B cell (primary cell): ENCODE data around the gene AIG1. TPM values are rescaled to one million over a fixed set of nuclear protein-coding genes. Genes with fewer than 3 reads are reported as not detected.

Experiments
- ATAC-seq: fragments of 200-7000 bp; cut with Tn5 transposase; one replicate; pipeline ENCODE4 v1.10.0; 2021; ENCODE audit warnings: low read depth, mild to moderate bottlenecking, moderate number of reproducible peaks, moderate library complexity
- CTCF ChIA-PET: fragments of 350-600 bp; sonication (Branson Sonifier 250); formaldehyde crosslinking; loops from one replicate; lab custom pipeline; 2021; ENCODE audit warnings: antibody characterized with exemption, inconsistent platforms; lab: Charles Lee
- POLR2A ChIA-PET: fragments of 350-600 bp; sonication (Branson Sonifier 250); formaldehyde crosslinking; loops from one replicate; lab custom pipeline; 2021; ENCODE audit warnings: antibody characterized with exemption; lab: Charles Lee
- DNase-seq: peaks from one replicate; pipeline ENCODE4 v3.0.0; 2013
- H2AFZ ChIP-seq: 2 replicates; pipeline ENCODE4 v1.6.1; 2012; ENCODE audit warnings: mild to moderate bottlenecking, low read depth, low read length; ENCODE audit not compliant: insufficient read depth, poor library complexity, severe bottlenecking
- H3K27ac ChIP-seq, 2 donors: 1 replicate in 1 of 2; 2 replicates in 1 of 2; pipeline ENCODE4 v1.5.1; 2012 to 2013; ENCODE audit warnings: low read length in 2 of 2, mild to moderate bottlenecking in 2 of 2, moderate library complexity in 1 of 2
- H3K27me3 ChIP-seq, 4 experiments: fragments of 200-600 bp in 1 of 4; sonication (generic) in 1 of 4; replicated peaks in 1 of 4; 1 replicate in 2 of 4; 2 replicates in 2 of 4; pipeline versions ENCODE4 v1.6.1 to v1.7.0; 2013 to 2016; ENCODE audit warnings: low read length in 3 of 4, mild to moderate bottlenecking in 2 of 4, mixed read lengths in 1 of 4, moderate library complexity in 1 of 4; ENCODE audit not compliant: insufficient read depth in 4 of 4, control insufficient read depth in 3 of 4; ENCODE audit errors: control extremely low read depth in 1 of 4
- H3K36me3 ChIP-seq, 2 experiments: replicated peaks in 1 of 2; 1 replicate in 1 of 2; 2 replicates in 1 of 2; pipeline versions ENCODE4 v1.6.1 to v1.7.1; 2013; ENCODE audit warnings: low read length in 1 of 2; ENCODE audit not compliant: insufficient read depth in 2 of 2, control insufficient read depth in 1 of 2; ENCODE audit errors: control extremely low read depth in 1 of 2, extremely low read depth in 1 of 2
- H3K4me1 ChIP-seq, 2 donors: fragments of 200-600 bp in 1 of 2; sonication (generic) in 1 of 2; 1 replicate in 1 of 2; 2 replicates in 1 of 2; pipeline versions ENCODE4 v1.5.1 to v1.6.1; 2013 to 2017; ENCODE audit warnings: low read length in 2 of 2; ENCODE audit not compliant: control insufficient read depth in 2 of 2, insufficient read depth in 2 of 2
- H3K4me2 ChIP-seq: replicated peaks from 2 replicates; pipeline ENCODE3; 2012; ENCODE audit warnings: mild to moderate bottlenecking, low read depth, low read length; ENCODE audit not compliant: poor library complexity, severe bottlenecking
- H3K4me3 ChIP-seq, 5 experiments: fragments of 200-600 bp in 1 of 5; sonication (generic) in 1 of 5; 1 replicate in 3 of 5; 2 replicates in 2 of 5; pipeline versions ENCODE4 v1.5.1 to v1.7.0; 2011 to 2016; ENCODE audit warnings: low read length in 4 of 5, mild to moderate bottlenecking in 4 of 5, low read depth in 2 of 5, control low read depth in 1 of 5, moderate library complexity in 1 of 5; ENCODE audit not compliant: insufficient read depth in 1 of 5; ENCODE audit errors: control extremely low read depth in 1 of 5, extremely low read depth in 1 of 5
- H3K79me2 ChIP-seq: fragments of 200-600 bp; sonication (generic); one replicate; pipeline ENCODE4 v1.6.0; 2016; ENCODE audit warnings: low read length; ENCODE audit not compliant: control insufficient read depth, insufficient read depth
- H3K9ac ChIP-seq: fragments of 200-600 bp; sonication (generic); 2 replicates; pipeline ENCODE4 v1.6.1; 2017; ENCODE audit warnings: mild to moderate bottlenecking, low read length, moderate library complexity
- H3K9me3 ChIP-seq, 3 donors: one replicate each; pipeline versions ENCODE4 v1.6.1 to v1.7.1; 2013; ENCODE audit warnings: low read length in 2 of 3; ENCODE audit not compliant: control insufficient read depth in 2 of 3, insufficient read depth in 1 of 3; ENCODE audit errors: control extremely low read depth in 1 of 3
- H4K20me1 ChIP-seq: 2 replicates; pipeline ENCODE4 v1.6.0; 2012; ENCODE audit warnings: mild to moderate bottlenecking, low read length; ENCODE audit not compliant: insufficient read depth, control insufficient read depth, poor library complexity, severe bottlenecking
- H3K27ac Mint-ChIP-seq: one replicate; pipeline ENCODE4 v1.8.0; 2021; ENCODE audit warnings: mixed read lengths
- H3K27me3 Mint-ChIP-seq: one replicate; pipeline ENCODE4 v1.8.0; 2021; ENCODE audit warnings: mixed read lengths
- H3K4me1 Mint-ChIP-seq: one replicate; pipeline ENCODE4 v1.8.0; 2021; ENCODE audit warnings: mixed read lengths
- H3K4me3 Mint-ChIP-seq: one replicate; pipeline ENCODE4 v1.8.0; 2021; ENCODE audit warnings: mixed read lengths
- H3K9me3 Mint-ChIP-seq: one replicate; pipeline ENCODE4 v1.8.0; 2022; ENCODE audit warnings: mixed read lengths; ENCODE audit not compliant: insufficient read depth
- EZH2 ChIP-seq: IDR thresholded peaks from 2 replicates; pipeline ENCODE4 v1.6.1; 2012; ENCODE audit warnings: borderline replicate concordance, low read depth, mild to moderate bottlenecking, moderate library complexity, low read length; ENCODE audit not compliant: insufficient read depth, poor library complexity, severe bottlenecking
- WGBS: methylation state at CpG from one replicate; pipeline ENCODE4 v1.1.5; 2013; ENCODE audit warnings: missing lambda C conversion rate; ENCODE audit not compliant: insufficient coverage; 5-methylcytosine and 5-hydroxymethylcytosine counted together
- intact Hi-C: fragments of 100-400 bp; cut with micrococcal nuclease; formaldehyde crosslinking; loops from one replicate; pipeline ENCODE4 v1.10.0; 2022
- polyA plus RNA-seq: library from polyadenylated mRNA; depleted of rRNA; stranded (reverse); fragments of >200 nt; gene quantifications from 2 replicates; pipeline ENCODE4 v1.2.3, GENCODE V29; 2012
- total RNA-seq, 2 donors: library from RNA; stranded (reverse); fragments of 120-200 nt in 1 of 2; gene quantifications; 1 replicate in 1 of 2; 2 replicates in 1 of 2; pipeline versions ENCODE4 v1.2.3 to v1.2.4, GENCODE V29; 2013 to 2022
- TF ChIP-seq, protein P1 (sequence below): fragments of 200-600 bp; IDR thresholded peaks from one replicate; pipeline ENCODE4 v1.8.0; 2022; ENCODE audit warnings: antibody characterized with exemption, mild to moderate bottlenecking

Gene AIG1
- total and polyA plus RNA-seq, 2 donors (not counting 1 experiment from before 2014, with no cell fraction given), result 7.0 to 9.0 TPM

DNA sequence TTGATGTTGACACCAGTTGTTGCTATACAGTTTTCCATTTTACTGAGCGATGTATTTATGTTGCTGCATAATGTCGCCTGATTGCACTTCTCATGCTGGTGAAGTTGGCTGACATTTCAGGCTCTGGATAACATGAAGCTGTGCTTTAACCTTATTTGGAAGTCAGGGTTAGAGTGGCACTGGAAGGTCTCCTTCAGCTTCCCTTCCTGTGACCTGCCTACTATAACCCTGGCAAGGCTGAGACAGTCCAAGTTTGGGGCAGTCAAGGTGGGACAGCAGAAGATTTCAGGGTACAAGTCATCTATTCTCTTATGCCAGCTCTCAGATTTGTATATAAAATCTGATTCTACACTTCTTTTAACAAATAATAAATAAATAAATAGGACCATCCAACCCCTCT lies 127.6 kb downstream of the AIG1 start:
- no peak overlapping the region for H2AFZ ChIP-seq
- Mint-ChIP-seq H3K27me3 (no peaks in the 10 kb centered on the region), H3K9me3 (no peaks in the 10 kb centered on the region), H3K4me1 (no peaks in the 10 kb centered on the region), H3K27ac (no peak overlapping the region), H3K4me3 (no peak overlapping the region)
- H3K27ac ChIP-seq, result no peak overlapping the region
- H3K9ac ChIP-seq, result no peak overlapping the region
- H3K4me2 ChIP-seq, result no peak overlapping the region
- no peaks in the 10 kb centered on the region for H3K36me3 ChIP-seq
- 100% methylated on average over 2 of the region's 2 CpGs for WGBS
- H3K9me3 ChIP-seq, result no peaks in the 10 kb centered on the region
- H3K27me3 ChIP-seq, result no peaks in the 10 kb centered on the region
- H4K20me1 ChIP-seq, result no peaks in the 10 kb centered on the region
- H3K79me2 ChIP-seq, result no peaks in the 10 kb centered on the region
- POLR2A ChIA-PET, result no interaction called here
- CTCF ChIA-PET, result no interaction called here
- H3K4me1 ChIP-seq, result no peaks in the 10 kb centered on the region
- ATAC-seq (no peak), DNase-seq (no peak)
- H3K4me3 ChIP-seq, result no peak overlapping the region
- intact Hi-C loops, result no loop called here
- TF ChIP-seq EZH2, result no peak
- TF ChIP-seq, protein P1, sequence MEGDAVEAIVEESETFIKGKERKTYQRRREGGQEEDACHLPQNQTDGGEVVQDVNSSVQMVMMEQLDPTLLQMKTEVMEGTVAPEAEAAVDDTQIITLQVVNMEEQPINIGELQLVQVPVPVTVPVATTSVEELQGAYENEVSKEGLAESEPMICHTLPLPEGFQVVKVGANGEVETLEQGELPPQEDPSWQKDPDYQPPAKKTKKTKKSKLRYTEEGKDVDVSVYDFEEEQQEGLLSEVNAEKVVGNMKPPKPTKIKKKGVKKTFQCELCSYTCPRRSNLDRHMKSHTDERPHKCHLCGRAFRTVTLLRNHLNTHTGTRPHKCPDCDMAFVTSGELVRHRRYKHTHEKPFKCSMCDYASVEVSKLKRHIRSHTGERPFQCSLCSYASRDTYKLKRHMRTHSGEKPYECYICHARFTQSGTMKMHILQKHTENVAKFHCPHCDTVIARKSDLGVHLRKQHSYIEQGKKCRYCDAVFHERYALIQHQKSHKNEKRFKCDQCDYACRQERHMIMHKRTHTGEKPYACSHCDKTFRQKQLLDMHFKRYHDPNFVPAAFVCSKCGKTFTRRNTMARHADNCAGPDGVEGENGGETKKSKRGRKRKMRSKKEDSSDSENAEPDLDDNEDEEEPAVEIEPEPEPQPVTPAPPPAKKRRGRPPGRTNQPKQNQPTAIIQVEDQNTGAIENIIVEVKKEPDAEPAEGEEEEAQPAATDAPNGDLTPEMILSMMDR, result no peak

GRCh38 chr6:143191361-143191760 lies 130.7 kb downstream of the AIG1 start:
- H3K27ac Mint-ChIP-seq, result no peak overlapping the region
- H2AFZ ChIP-seq, result no peak overlapping the region
- no peaks in the 10 kb centered on the region for H4K20me1 ChIP-seq
- H3K79me2 ChIP-seq, result no peaks in the 10 kb centered on the region
- H3K9me3 Mint-ChIP-seq, result no peaks in the 10 kb centered on the region
- no peaks in the 10 kb centered on the region for H3K4me1 Mint-ChIP-seq
- no peak overlapping the region for H3K4me3 ChIP-seq
- TF ChIP-seq EZH2, result no peak
- TF ChIP-seq, protein P1, result no peak
- no peak overlapping the region for H3K27ac ChIP-seq
- no peak for ATAC-seq
- H3K27me3 ChIP-seq, result no peaks in the 10 kb centered on the region
- no peak overlapping the region for H3K4me3 Mint-ChIP-seq
- H3K4me2 ChIP-seq, result no peak overlapping the region
- no peak overlapping the region for H3K9ac ChIP-seq
- intact Hi-C loops, result no loop called here
- no peaks in the 10 kb centered on the region for H3K36me3 ChIP-seq
- no peaks in the 10 kb centered on the region for H3K9me3 ChIP-seq
- no peaks in the 10 kb centered on the region for H3K27me3 Mint-ChIP-seq
- H3K4me1 ChIP-seq, result no peaks in the 10 kb centered on the region
- ChIA-PET POLR2A (no interaction called here), CTCF (no interaction called here)
- no peak for DNase-seq
